Panc1 (cell line): Measurements from ENCODE around the gene NOP14.
A peak's percentile ranks its signal among the peaks of the same experiment; 100 is the strongest.

Experiments used
- POLR2AphosphoS5 ChIP-seq: IDR thresholded peaks from 2 replicates; pipeline ENCODE4 v1.6.1; 2012; ENCODE audit warnings: mild to moderate bottlenecking, low read depth, low read length, moderate library complexity
- SIN3A ChIP-seq: IDR thresholded peaks from 2 replicates; pipeline ENCODE4 v1.6.1; 2012; ENCODE audit warnings: low read depth, mild to moderate bottlenecking, low read length, moderate library complexity, borderline replicate concordance; ENCODE audit not compliant: insufficient read depth
- TCF7L2 ChIP-seq: IDR thresholded peaks from 2 replicates; pipeline ENCODE4 v1.6.1; 2011; ENCODE audit warnings: mild to moderate bottlenecking, low read depth, low read length, inconsistent platforms
- TF ChIP-seq, protein P1 (sequence below): fragments of 450-650 bp; IDR thresholded peaks from 2 replicates; pipeline ENCODE4 v1.5.1; 2017; ENCODE audit warnings: mild to moderate bottlenecking

DNA sequence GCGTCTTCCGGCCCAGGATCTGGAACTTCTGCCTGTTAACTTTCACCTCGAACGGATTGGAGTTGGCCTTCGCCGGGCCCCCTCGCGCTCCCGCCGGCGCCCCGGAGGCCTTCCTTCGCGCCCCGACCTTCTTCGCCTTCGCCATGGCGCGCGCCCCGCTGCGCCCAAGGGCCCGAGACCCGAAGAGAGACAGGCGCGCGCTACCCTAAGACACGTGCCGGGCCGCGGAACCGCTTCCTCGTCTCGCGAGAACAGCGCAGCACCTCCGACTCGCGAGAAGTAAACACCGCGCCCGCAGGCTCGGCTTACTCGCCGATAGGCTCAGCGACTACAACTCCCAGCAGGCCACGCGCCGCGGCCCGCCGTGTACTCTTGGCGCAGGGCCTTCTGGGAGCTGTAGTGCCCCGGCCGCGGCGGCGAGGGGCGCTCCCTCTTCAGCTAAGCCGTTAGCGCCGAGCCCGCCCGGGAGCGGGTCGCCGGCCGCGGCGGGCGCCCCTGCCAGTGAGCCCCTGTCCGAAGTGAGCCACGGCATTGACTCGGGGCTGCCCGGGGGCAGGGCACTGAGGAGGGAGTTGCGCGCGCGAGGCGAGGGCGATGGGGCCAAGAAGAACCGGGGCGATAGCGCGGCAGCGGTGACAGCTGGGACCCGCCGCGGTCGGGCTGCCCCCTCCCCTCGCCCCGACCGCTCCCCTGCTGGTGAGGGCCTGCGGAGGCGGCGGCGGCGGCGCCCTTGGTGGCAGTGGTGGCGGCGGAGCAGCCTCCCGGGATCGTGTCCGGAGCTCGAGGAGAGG, at the start of gene NOP14, which contains the start of gene GRK4:
- TF ChIP-seq, protein P1, sequence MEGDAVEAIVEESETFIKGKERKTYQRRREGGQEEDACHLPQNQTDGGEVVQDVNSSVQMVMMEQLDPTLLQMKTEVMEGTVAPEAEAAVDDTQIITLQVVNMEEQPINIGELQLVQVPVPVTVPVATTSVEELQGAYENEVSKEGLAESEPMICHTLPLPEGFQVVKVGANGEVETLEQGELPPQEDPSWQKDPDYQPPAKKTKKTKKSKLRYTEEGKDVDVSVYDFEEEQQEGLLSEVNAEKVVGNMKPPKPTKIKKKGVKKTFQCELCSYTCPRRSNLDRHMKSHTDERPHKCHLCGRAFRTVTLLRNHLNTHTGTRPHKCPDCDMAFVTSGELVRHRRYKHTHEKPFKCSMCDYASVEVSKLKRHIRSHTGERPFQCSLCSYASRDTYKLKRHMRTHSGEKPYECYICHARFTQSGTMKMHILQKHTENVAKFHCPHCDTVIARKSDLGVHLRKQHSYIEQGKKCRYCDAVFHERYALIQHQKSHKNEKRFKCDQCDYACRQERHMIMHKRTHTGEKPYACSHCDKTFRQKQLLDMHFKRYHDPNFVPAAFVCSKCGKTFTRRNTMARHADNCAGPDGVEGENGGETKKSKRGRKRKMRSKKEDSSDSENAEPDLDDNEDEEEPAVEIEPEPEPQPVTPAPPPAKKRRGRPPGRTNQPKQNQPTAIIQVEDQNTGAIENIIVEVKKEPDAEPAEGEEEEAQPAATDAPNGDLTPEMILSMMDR, result no peak
- TF ChIP-seq POLR2AphosphoS5 (peak; percentile 80), SIN3A (peak; percentile 98; the same call in 1 of the 2 replicates), TCF7L2 (no peak; the same call in 1 of the 2 replicates)
